ENCODE measurements around the gene NOBOX.

The NOBOX gene

GRCh38 chr7:144391823-144392255, 11.7 kb downstream of the NOBOX start:
- no peak for TF ChIP-seq CTCF (IDR thresholded peaks at IDR 0.05)
- no peaks in the 10 kb centered on the region for H3K36me3 ChIP-seq
- H3K4me3 ChIP-seq (ENCODE audit: low read depth in 1 of 2, low read length in 1 of 2), result no peak overlapping the region
- no peaks in the 10 kb centered on the region for H3K9me3 ChIP-seq
- H3K27me3 ChIP-seq, result peaks cover 10% of the 10 kb centered on the region
- H3K27ac ChIP-seq, result no peak overlapping the region
- no peaks in the 10 kb centered on the region for H3K4me1 ChIP-seq (ENCODE audit: control insufficient read depth in 1 of 2, insufficient read depth in 1 of 2, low read depth in 1 of 2, low read length in 1 of 2)

GRCh38 chr7:144391014-144391413, 12.5 kb downstream of the NOBOX start:
- H3K27ac ChIP-seq, result no peak overlapping the region
- H3K9me3 ChIP-seq, result no peaks in the 10 kb centered on the region
- TF ChIP-seq CTCF (IDR thresholded peaks at IDR 0.05), result no peak
- H3K27me3 ChIP-seq, result peaks cover 10% of the 10 kb centered on the region
- H3K36me3 ChIP-seq, result no peaks in the 10 kb centered on the region
- H3K4me1 ChIP-seq (ENCODE audit: control insufficient read depth in 1 of 2, insufficient read depth in 1 of 2, low read depth in 1 of 2, low read length in 1 of 2), result no peaks in the 10 kb centered on the region
- no peak overlapping the region for H3K4me3 ChIP-seq (ENCODE audit: low read depth in 1 of 2, low read length in 1 of 2)

GRCh38 chr7:144390481-144390880, 13.0 kb downstream of the NOBOX start:
- H3K27me3 ChIP-seq, result peaks cover 10% of the 10 kb centered on the region
- TF ChIP-seq CTCF (IDR thresholded peaks at IDR 0.05), result no peak

GRCh38 chr7:144388950-144389349, 14.5 kb downstream of the NOBOX start:
- no peaks in the 10 kb centered on the region for H3K9me3 ChIP-seq

More at GRCh38 chr7:144390481-144390880, 13.0 kb downstream of the NOBOX start:
- Histone ChIP-seq H3K36me3 (no peaks in the 10 kb centered on the region), H3K4me1 (ENCODE audit: control insufficient read depth in 1 of 2, insufficient read depth in 1 of 2, low read depth in 1 of 2, low read length in 1 of 2) (no peaks in the 10 kb centered on the region), H3K9me3 (no peaks in the 10 kb centered on the region), H3K4me3 (ENCODE audit: low read depth in 1 of 2, low read length in 1 of 2) (no peak overlapping the region), H3K27ac (no peak overlapping the region)

GRCh38 chr7:144386741-144387140, 16.8 kb downstream of the NOBOX start:
- Histone ChIP-seq H3K36me3 (no peaks in the 10 kb centered on the region), H3K4me1 (ENCODE audit: control insufficient read depth in 1 of 2, insufficient read depth in 1 of 2, low read depth in 1 of 2, low read length in 1 of 2) (no peaks in the 10 kb centered on the region), H3K9me3 (no peaks in the 10 kb centered on the region), H3K27ac (no peak overlapping the region), H3K27me3 (no peaks in the 10 kb centered on the region), H3K4me3 (ENCODE audit: low read depth in 1 of 2, low read length in 1 of 2) (no peak overlapping the region)
- TF ChIP-seq CTCF (IDR thresholded peaks at IDR 0.05), result no peak

More at GRCh38 chr7:144388950-144389349, 14.5 kb downstream of the NOBOX start:
- no peaks in the 10 kb centered on the region for H3K36me3 ChIP-seq
- no peak for TF ChIP-seq CTCF (IDR thresholded peaks at IDR 0.05)
- H3K4me3 ChIP-seq (ENCODE audit: low read depth in 1 of 2, low read length in 1 of 2), result no peak overlapping the region
- peaks cover 10% of the 10 kb centered on the region for H3K27me3 ChIP-seq
- no peaks in the 10 kb centered on the region for H3K4me1 ChIP-seq (ENCODE audit: control insufficient read depth in 1 of 2, insufficient read depth in 1 of 2, low read depth in 1 of 2, low read length in 1 of 2)
- no peak overlapping the region for H3K27ac ChIP-seq

All from neutrophil (primary cell).